Mesothelial cell of epicardium (in vitro differentiated cells): ENCODE results near the gene NEUROD6. TPM values are rescaled to one million over a fixed set of nuclear protein-coding genes. Genes with fewer than 3 reads are reported as not detected.

Source experiments
- DNase-seq, 2 experiments: peaks; one replicate each; pipeline ENCODE4 v3.0.0; 2021; ENCODE audit warnings: low spot score in 2 of 2; ENCODE audit not compliant: unreplicated experiment in 2 of 2
- H3K27ac Mint-ChIP-seq: 2 replicates; pipeline ENCODE4 v1.8.0; 2021; ENCODE audit warnings: mixed read lengths
- H3K27me3 Mint-ChIP-seq: 2 replicates; pipeline ENCODE4 v1.8.0; 2021; ENCODE audit warnings: low read depth, mixed read lengths
- H3K36me3 Mint-ChIP-seq: 2 replicates; pipeline ENCODE4 v1.8.0; 2021; ENCODE audit warnings: mixed read lengths
- H3K4me1 Mint-ChIP-seq: 2 replicates; pipeline ENCODE4 v1.8.0; 2021; ENCODE audit warnings: mixed read lengths
- H3K4me3 Mint-ChIP-seq: 2 replicates; pipeline ENCODE4 v1.8.0; 2021; ENCODE audit warnings: mild to moderate bottlenecking, moderate library complexity, mixed read lengths
- H3K9me3 Mint-ChIP-seq: 2 replicates; pipeline ENCODE4 v1.8.0; 2021; ENCODE audit warnings: mixed read lengths
- CTCF ChIP-seq: fragments of 200-600 bp; sonication (generic); IDR thresholded peaks from one replicate; pipeline ENCODE4 v1.5.0; 2021; ENCODE audit warnings: antibody characterized with exemption; ENCODE audit not compliant: unreplicated experiment
- total RNA-seq: library from RNA; stranded (reverse); gene quantifications from 3 replicates; pipeline ENCODE4 v1.2.1, GENCODE V29; 2021

Gene NEUROD6
- not detected in 3 replicates for total RNA-seq

- no peak within 1 kb of the TSS for H3K4me3 Mint-ChIP-seq
- TF ChIP-seq CTCF, result no peak
- DNase-seq, result no peak
- H3K27ac Mint-ChIP-seq, result no peak within 1 kb of the TSS
- peaks cover 5% of the 10 kb centered on the region for H3K4me1 Mint-ChIP-seq
- H3K9me3 Mint-ChIP-seq, result no peaks in the 10 kb centered on the region
- no peaks in the 10 kb centered on the region for H3K36me3 Mint-ChIP-seq
- H3K27me3 Mint-ChIP-seq, result peaks cover 85% of the 10 kb centered on the region
These were observed at the start of gene NEUROD6 for GRCh38 chr7:31340603-31341002. TSS of gene NEUROD6 (minus strand) at chr7:31340726. CDS start at chr7:31339268, 1,458 bp downstream.

DNA sequence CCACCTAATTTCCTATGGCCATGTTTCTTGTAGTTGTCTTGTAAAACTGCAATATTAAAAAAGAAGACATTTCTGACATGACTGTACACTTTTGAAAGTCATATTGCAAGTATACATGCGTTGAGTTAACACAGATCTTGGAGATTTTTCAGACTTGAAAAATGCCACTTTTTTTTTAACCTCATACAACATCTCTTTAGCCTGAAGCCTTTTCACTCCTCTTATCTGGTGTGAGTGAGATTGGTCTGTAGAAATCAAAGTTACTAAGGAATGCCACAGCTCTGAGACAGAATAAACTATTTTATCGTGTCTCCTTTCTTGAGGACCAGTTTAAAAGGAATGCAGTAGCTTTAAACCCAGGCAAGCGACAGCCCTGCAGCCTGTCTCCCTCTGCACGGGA lies 43.9 kb upstream of the NEUROD6 start:
- Mint-ChIP-seq H3K27me3 (no peaks in the 10 kb centered on the region), H3K4me3 (no peak overlapping the region)
- no peak for TF ChIP-seq CTCF

GRCh38 chr7:31382722-31383121 lies 42.2 kb upstream of the NEUROD6 start:
- H3K4me3 Mint-ChIP-seq, result no peak overlapping the region
- H3K9me3 Mint-ChIP-seq, result peaks cover 10% of the 10 kb centered on the region
- H3K27me3 Mint-ChIP-seq, result no peaks in the 10 kb centered on the region
- DNase-seq, result no peak
- peaks cover 10% of the 10 kb centered on the region for H3K4me1 Mint-ChIP-seq
- H3K36me3 Mint-ChIP-seq, result no peaks in the 10 kb centered on the region
- H3K27ac Mint-ChIP-seq, result no peak overlapping the region
- no peak for TF ChIP-seq CTCF

More for the DNA sequence above, 43.9 kb upstream of the NEUROD6 start:
- Mint-ChIP-seq H3K9me3 (peaks cover 10% of the 10 kb centered on the region), H3K4me1 (peaks cover 10% of the 10 kb centered on the region), H3K27ac (no peak overlapping the region), H3K36me3 (no peaks in the 10 kb centered on the region)
- DNase-seq, result no peak

- no peaks in the 10 kb centered on the region for H3K9me3 Mint-ChIP-seq
- no peaks in the 10 kb centered on the region for H3K4me1 Mint-ChIP-seq
These were observed 33.1 kb upstream of the NEUROD6 start for GRCh38 chr7:31373337-31374289.

DNA sequence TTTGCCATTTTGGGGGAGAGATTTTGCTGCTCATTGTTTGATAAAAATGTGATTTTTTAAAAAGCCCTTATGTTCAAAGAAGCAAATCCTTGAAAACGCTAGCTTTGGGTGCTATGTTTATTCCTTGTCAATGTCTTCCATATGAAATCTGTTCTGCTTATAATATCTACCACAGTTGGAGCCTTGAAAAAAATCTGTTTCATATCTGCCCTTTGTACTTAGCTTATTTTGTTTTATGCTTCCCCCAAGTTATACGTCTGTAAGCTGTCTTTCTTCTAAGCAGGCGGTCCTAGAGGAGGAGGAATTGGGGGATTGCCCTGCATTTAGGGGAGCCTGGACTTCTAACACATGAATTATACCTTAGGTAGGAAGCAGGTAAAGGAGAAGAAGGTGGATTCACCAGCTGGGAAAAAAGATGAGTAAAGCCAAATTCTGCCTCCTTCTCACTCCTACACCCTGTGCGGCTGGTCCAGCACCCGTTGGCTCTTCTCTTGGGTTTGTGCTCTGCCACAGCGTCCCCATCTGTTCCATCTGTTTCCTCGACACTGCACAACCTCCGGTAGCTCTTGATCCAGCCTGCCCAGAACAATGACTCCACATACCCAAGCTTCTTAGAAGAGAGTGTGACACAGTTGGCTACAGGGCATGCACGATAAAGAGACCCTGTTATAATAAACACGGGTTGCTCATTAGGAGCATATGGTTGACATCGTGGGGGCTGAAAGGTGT lies 31.9 kb upstream of the NEUROD6 start:
- Mint-ChIP-seq H3K36me3 (no peaks in the 10 kb centered on the region), H3K9me3 (no peaks in the 10 kb centered on the region), H3K4me1 (no peaks in the 10 kb centered on the region), H3K27me3 (peaks cover 18% of the 10 kb centered on the region), H3K27ac (no peak overlapping the region), H3K4me3 (no peak overlapping the region)
- DNase-seq, result no peak
- TF ChIP-seq CTCF, result no peak

More at GRCh38 chr7:31373337-31374289, 33.1 kb upstream of the NEUROD6 start:
- peak in 1 of 2 experiments; percentile 46 for DNase-seq
- H3K27ac Mint-ChIP-seq, result no peak overlapping the region
- no peak overlapping the region for H3K4me3 Mint-ChIP-seq
- H3K36me3 Mint-ChIP-seq, result no peaks in the 10 kb centered on the region
- peak; percentile 78 for TF ChIP-seq CTCF
- H3K27me3 Mint-ChIP-seq, result peaks cover 17% of the 10 kb centered on the region
